ENCODE results near the gene HSFX1.
"Not testable (repeated sequence)": the region's sequence is repeated elsewhere in the genome, so short reads cannot be mapped to it uniquely, and the experiment has no call there.

Gene HSFX1, protein sequence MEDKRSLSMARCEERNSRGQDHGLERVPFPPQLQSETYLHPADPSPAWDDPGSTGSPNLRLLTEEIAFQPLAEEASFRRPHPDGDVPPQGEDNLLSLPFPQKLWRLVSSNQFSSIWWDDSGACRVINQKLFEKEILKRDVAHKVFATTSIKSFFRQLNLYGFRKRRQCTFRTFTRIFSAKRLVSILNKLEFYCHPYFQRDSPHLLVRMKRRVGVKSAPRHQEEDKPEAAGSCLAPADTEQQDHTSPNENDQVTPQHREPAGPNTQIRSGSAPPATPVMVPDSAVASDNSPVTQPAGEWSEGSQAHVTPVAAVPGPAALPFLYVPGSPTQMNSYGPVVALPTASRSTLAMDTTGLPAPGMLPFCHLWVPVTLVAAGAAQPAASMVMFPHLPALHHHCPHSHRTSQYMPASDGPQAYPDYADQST

DNA sequence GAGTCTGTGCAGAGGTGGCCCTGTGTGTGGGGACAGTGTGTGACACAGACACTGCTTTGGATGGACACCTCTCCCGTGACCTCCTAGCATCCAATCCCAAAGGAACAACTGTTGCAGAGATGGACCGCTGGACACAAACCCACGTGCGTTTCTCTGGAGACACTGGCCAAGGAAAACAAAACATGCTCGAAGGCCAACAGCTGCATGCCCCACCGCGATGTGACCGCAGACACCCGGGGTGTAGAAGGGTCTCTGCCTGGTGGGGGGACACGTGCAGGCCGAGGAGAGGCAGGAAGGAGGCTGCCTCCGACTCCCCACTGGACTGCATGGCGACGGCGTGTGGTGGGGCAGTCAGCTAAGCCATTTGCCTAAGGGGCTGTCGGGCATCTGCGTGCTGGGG is at the start of gene HSFX1:
HSFX1 (plus strand) TSS at position 301 of the 400 bp plus-strand sequence. CDS start 614 bp downstream, outside the sequence.
- DNase-seq = not testable (repeated sequence)

DNA sequence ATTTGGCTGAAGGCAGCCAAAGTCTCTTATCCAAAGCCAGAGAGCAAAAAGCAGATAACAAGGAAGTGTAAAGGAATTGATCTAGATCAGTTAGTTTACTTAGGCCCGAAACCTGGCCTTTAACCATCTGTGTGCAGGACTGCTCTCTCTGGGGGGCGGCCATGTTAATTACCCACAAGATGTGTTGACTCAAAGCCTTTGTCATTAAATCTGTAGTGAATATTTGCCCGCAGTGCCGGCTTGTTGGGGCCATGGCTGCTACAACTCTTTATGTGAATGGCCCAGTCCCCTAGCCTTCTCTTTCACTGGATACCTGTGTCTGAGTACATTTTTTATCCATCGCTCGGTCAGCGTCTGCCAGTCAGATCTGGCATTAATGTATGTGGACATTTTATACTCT is 46.6 kb upstream of the HSFX1 start:
- not testable (repeated sequence) for DNase-seq

DNA sequence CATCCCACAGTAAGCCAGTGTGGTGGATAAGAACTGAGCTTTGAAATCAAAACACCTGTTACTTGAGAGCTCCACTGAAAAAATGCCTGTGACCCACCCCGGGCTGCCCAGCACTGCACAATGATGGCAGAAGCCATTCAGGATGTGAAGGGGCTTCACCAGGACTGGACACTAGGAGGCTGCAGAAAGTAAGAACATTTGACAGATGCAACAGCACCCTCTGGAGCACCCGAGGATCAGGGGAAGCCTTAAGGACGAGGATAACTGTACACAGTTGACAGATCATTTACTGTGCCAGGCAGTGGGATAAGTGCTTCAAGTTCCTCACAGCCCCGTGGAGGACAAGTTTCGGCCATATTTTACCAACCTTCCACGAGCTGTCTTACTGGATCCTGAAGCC is 31.6 kb upstream of the HSFX1 start:
- DNase-seq = not testable (repeated sequence)

DNA sequence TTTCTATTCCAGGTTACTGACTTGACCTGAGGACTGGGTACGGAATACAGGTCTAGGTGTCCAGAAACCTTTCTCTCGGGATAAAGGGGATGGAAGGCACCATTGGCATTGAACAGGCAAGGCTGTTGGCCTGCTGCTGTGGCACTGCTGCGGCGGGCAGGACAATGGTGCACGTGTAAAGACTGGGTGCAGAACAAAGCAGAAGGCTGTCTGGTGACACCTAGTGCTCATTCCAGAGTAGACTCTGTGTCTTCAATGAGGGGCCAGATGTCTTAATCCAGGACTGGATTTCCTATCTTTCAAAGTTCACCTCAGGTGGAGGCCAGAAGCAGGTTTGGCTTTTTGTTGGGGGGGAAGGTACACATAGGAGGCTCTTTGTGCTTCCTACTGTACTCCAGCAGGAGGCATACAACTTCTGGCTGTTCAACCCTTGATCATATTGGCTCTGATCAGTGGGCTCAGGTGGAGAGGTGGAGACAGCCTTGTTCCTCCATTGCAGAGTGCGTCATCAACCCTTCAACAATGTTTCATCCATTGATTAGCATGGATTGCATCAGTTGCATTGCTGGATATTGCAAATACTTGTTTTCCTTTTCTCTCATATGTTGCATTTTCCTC is 27.4 kb upstream of the HSFX1 start:
- not testable (repeated sequence) for DNase-seq

DNA sequence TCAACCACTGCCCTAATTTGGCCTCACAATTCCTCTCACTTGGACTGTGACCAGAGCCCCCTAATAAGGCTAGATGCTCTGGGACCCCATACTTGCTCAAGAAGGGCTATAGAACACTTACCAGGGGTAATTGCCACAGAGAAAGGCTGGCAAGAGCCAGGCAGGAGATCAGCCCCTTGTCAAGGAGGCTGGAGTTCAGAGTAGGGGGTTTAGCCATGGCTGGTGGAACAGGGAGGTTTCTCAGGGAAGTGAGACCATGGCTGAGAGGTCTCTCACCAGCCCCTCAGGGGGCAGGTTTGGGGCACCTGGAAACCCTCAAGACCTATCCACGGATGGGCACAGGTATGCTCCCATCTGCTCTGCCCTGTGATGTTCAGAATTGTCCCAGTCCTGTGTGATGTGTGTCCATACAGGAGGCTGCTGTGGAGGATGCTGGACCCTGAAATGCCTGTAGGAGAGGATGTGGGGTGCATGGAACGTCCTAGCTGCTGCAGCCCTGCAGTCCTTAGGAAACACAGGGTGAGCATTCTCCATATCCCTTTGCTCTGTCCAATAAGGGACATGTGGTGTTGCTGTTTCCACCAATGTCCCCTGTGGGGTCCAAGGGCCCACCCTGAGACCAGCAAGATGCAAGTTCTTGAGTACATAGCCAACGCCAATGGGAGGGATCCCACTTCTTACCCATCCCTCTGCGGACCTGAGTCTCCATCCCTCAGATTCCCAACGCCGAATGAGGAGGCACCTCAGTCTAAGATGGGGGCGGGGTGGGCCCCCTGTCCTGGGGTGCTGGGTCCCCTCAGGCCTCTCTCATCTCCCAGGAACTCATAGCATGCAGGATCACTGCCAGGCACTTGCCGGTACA is 16.4 kb upstream of the HSFX1 start:
- DNase-seq = no peak

DNA sequence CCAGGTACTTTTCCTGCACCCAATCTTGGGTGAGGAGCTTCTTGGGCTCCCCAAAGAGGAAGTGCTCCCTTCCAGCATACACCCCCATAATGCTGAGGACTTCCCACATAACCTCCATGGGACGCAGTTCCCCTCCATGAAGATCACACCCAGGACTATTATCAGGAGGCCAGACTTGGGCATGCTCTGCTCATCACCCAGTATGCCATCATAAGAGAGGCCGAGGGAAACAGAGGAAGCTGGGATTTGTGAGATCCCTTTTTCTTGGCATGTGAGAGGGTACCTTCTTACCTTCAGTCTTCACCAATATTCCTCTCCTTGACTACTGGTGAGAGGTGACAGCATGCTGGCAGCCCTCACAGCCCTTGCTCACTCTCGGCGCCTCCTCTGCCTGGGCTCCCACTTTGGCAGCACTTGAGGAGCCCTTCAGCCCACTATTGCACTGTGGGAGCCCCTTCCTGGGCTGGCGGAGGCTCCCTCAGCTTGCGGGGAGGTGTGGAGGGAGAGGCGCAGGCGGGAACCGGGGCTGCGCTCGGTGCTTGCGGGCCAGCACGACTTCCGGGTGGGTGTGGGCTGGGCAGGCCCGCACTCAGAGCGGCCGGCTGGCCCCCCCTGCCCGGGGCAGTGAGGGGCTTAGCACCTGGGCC is 15.7 kb upstream of the HSFX1 start:
- no peak for DNase-seq

DNA sequence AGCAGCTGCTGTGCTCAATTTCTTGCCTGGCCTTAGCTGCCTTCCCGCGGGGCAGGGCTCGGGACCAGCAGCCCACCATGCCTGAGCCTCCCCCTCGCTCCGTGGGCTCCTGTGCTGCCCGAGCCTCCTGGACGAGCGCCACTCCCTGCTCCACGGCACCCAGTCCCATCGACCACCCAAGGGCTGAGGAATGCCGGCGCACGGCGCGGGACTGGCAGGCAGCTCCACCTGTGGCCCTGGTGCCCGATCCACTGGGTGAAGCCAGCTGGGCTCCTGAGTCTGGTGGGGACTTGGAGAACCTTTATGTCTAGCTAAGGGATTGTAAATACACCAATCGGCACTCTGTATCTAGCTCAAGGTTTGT is 15.2 kb upstream of the HSFX1 start:
- DNase-seq = not testable (repeated sequence)

DNA sequence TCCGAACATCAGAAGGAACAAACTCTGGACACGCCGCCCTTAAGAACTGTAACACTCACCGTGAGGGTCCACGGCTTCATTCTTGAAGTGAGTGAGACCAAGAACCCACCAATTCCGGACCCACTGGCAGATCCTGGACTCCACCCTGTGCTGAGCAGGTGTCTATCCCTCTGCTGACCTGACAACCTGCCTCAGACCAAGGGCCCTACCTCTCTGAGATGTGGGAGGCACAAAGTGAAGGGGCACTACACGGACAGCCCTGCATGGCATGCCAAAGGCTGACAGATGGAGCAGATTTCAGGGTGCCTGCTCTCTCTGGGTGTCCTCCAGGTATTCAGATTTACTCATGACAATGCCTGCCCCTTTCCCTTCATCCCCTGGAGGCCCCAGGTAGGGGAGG is 14.0 kb upstream of the HSFX1 start:
- DNase-seq = no peak

DNA sequence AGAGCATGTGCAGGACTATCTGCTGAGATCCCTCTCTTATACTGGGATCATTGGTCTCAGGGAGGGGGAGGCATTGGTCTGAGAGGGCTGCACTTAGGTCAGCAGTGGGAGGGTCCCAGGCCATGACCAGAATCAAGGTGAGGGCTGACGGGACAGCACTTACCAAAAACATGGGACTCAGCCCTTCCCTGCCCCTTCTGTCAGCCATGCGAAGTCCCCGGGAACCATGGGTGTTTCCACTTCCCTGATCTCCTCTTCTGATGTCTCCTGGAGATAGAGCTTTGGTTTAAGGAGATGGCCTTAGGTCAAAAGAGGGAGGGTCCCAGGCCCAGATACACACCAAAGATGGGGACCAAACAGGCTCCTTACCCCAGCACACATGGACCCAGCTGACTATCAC is 12.9 kb upstream of the HSFX1 start:
- DNase-seq = no peak

DNA sequence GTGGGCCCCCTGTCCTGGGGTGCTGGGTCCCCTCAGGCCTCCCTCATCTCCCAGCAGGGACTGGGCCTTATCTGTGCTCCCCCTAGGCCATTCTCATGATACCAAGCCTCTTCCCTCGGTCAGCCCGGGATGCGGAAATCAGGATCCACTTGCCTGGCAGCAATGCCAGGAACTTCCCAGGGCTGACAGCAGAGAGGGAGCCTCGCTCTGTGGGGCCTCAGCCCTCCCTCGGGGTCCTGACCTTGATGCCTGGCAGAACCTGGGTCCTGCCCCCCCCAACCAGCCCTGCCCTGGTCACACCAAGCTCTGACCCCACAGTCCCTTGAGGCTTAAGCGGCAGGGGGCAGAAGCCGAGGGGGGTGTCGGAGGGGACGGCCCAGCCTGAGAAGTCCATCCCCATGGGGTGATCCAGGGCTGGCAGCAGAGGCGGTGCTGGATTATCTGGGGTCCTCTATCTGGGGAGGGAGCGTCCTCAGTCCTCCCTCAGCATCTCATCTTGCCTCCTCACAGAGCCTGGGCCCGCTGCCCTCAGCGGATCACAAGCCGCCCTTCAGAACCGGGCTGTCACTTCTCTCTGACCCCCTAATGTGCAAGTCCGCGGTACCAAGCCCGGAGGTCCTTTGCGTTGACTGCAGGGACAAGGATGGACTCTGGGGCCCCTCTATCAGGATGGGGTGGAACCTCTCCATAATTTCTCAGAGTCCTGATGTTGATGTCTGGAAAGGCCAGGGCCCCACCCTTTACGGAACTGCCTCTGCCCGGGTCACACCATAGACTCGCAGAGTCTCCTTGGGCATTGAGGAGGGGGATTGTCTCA is 11.8 kb upstream of the HSFX1 start:
- not testable (repeated sequence) for DNase-seq

DNA sequence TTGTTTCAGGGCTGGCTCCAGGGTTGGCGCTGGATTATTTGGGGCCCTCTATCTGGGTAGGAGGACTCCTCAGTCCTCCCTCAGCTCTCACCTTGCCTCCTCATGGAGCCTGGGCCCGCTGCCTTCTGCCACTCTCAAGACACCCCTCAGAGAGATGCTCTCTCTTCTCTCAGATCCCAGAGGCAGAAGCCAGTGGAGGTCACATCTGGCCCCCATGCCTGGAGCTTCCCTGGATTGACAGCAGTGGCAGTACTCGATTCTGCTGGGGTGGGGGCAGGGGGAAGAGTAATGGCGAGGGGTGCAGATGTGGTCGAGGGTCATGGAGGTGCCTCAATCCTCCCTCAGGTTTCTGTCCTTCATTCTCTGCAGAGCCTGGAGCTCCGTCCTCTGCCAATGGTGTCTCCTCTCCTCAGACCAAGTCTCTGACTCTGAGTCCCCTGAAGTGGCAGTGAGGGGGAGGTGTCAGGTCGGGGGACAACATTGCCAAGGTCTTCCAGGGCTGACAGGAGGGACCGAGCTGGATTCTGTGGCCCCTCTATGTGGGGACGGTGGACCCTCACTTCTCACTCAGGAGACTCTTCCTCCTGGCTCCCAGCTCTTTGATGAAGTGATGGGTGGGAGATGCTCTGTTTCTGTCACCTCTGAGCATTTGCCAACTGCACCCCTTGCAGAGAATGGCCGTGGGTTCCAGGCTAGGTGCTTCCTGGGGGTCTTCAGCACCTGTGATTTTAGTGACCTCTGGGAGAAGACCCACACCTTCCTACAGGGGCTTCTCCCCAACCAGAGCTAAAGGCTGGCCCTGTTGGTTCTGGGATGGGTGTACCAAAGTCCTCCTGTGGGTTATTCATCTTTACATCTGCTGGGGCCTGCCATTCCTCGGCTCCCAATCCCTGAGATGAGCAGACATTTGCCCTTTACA is 10.9 kb upstream of the HSFX1 start:
- no peak for DNase-seq

DNA sequence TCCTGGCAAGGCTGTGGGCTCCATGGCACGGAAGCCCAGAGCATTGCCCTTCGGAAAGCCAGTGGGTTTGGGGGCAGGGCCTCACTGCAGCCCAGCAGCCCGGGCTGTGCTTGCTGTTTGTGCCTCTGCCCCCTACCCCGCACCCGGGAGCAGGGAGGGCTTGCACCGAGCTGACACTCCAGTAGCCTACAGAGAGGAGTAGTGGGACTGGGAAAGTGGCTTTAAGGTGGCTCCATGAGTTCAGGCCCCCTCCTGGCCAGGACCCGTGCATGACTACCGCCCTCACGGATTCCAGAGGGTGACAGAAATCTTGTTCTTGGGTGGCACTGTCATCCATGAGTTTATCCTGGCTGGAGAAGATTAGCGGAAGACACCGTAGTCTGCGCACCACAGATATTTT is 3.5 kb upstream of the HSFX1 start:
- not testable (repeated sequence) for DNase-seq

DNA sequence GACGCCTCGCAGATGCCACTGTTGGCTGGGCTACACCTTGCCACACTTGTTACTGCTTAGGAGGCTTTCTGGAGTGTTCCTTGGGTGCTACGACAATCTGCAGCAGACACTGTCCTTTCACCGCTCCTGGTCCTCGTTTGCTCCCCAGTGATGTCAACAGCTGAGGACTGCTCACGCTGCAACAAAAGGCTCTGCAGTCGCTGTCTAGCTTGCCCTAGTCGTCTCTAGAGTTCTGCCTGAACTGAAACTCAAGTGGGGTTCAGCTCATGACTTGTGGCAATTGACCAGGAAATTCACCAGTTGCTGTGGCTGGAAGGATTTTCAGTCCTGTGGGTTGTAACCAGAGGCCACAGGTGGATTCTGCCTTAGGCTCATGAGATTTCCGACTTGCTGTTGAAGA is 842 bp upstream of the HSFX1 start:
- not testable (repeated sequence) for DNase-seq

DNA sequence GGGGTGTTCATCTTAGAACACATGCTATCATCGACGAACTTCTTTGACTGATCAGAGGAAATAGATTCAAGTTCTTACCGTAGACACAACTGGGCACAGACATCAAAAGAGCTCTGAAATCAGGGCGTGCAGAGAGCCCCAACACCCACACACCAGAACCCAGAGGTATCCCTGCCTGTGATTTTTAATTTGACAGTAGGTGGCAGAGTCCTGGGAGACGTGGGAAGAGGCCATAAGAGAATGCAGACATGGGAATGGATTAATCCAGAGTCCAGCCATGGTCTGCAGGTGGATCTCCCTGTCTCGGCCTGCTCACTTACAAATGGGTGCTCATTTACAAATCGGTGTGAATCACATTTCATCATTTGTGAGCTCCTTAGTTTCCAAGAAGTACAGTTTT is 4.1 kb downstream of the HSFX1 start:
- DNase-seq = not testable (repeated sequence)

DNA sequence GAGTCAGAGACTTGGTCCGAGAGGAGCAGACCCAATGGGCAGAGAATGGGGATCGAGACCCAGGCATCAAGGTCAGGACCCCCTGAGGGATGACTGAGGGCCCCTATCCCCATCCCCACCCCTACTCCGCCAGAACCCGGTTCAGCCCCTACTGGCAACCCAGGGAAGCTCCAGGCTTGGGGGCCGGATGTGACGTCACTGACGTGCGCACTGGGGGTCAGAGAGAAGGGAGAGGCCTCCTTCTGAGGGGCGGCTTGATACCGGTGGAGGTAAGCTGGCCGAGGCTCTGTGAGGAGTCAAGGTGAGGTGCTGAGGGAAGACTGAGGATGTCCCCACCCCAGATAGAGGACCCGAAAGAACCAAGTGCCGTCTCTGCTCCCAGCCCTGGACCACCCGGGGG is 7.9 kb downstream of the HSFX1 start, which contains the start of gene MAGEA9:
MAGEA9 (plus strand) TSS at position 204 of the 400 bp plus-strand sequence. CDS start 4,281 bp downstream, outside the sequence.
- DNase-seq = not testable (repeated sequence)

DNA sequence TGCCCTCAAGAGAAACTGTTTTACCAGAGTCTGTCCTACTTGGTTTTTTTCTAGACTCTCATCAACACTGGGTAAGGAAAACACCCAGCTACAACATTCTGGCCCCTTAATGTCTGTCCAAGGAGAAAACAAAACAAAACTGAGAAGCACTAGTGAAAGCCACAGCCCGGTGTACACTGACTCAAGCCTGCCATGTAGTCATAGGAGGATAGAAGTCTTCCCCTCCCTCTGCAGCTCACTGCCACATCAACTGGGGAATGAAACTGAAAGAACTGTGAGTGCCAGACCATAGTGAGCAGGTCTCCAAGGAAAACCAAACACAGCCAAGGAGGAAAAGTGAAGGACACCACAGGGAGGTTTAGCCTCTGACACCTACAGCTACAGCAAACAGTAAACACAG is 21.7 kb downstream of the HSFX1 start:
- not testable (repeated sequence) for DNase-seq

DNA sequence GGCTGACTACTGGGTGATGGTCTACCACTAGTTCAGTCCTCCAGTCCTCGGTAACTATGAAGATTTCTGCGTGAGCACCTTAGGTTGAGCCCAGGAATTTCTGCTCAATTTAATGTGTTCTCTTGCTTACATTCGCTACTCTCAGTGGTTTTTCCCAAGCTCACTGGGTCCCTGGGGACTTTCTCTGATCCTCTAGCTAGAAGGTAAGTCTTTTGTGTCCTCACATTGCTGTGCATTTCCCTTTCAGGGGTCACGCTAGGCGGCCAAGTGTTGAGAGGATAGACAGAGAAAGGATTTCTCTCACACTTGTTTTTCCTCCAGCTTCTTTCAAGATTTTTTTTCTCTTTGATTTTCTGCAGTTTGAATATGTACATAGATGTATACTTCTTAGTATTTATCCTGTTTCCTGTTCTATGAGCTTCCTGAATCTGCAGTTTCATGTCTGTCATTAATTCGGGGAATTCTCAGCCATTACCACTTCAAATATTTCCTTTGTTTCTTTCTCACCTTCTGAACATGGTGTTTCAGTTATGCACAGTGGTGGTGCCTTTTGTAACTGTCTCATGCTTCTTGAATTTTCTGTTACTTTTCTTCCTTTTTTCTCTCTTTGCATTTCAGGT is 25.3 kb downstream of the HSFX1 start:
- DNase-seq = no peak

DNA sequence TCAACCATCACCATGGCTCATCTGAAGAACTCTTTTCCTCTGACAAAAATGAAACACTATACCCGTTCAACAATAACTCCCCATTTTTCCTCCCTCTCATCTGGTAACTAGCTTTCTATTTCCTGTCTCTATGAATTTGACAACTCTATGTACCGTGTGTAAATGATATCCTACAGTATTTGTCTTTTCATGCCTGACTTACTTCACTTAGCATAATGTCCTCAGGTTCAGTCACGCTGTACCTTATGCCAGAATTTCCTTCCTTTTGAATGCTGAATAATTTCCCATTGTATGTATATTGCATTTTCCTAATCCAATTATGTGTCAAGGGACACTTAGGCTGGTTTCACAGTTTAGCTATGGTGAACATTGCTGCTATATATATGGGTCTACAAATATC is 26.1 kb downstream of the HSFX1 start:
- no peak for DNase-seq

DNA sequence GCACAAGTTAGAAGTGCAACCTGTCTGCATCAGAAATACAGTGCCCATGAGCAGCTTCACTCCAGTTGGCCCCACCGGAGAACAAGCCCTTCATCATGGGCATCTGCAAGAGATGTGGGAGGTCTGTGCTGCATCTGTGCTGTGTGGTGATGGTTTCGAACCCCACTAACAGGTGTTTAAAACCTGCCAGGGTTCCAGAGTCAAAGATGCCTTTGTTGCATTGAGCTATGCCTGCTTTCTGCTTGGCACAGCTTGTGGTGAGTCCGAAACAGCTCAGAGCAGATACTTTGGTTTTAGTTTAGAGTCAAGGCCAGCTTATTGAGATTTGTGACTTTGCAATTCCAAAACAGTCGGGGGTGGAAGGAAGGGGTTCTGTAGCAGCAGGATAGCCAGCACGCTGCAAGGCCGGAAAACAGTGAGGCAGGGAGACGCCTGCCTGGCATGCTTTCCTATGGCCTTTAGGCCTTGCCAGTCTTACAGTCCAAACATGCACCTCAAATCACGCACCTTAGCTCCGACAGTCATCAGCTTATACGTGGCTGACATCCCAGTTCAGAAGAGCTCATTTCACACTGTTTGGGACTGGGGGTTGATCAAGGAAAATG is 29.7 kb downstream of the HSFX1 start:
- DNase-seq = no peak

DNA sequence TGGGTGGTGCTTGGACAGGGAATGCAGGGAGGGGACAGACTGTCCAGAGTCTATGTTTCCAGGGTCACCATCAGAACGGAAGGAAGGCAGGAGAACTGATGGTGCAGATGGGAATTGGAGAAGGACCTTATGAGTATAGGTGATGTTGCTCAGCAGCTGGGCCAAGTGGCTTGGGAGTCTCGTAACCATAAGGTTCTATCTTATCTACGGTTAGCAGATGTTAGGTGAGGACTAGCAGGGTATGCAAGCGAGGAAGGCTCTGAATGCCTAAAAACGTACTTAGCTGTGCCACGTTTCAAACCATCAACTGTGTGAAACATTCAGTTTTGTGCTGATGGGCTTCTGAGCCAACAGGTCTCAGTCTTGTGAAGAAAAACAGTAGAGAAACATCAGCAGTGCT is 30.2 kb downstream of the HSFX1 start:
- DNase-seq = no peak
